Stimulated activated CD4-positive, alpha-beta T cell treated with anti-CD3 and anti-CD28 coated beads, Interleukin-15, amount 100 ng/mL, for 1 hour (primary cell): Measurements from ENCODE around the gene SCN1A.

Source experiments
- DNase-seq, 2 donors: peaks; one replicate each; pipeline ENCODE4 v3.0.0-alpha.2; 2020; ENCODE audit warnings: low read depth in 1 of 2, low spot score in 1 of 2

The SCN1A gene

DNA sequence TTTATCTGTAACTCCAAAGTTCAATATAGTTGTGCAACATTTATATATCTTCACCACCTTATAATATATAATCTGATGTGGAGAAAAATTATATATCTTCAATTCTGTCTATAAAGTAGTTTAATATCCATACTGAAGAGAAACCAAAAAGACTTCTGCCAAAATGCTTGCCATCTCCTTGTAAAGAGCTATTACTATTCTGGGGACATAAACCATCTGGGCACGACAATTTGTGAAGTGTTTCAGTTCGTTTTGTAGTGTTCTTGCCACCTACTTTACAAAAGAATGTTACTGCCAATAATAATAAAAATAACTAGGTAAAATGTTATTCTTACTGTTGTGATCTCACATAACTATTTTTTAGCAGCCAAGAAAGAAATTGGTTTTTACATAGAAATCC lies 45.1 kb downstream of the SCN1A start:
- DNase-seq: no peak

DNA sequence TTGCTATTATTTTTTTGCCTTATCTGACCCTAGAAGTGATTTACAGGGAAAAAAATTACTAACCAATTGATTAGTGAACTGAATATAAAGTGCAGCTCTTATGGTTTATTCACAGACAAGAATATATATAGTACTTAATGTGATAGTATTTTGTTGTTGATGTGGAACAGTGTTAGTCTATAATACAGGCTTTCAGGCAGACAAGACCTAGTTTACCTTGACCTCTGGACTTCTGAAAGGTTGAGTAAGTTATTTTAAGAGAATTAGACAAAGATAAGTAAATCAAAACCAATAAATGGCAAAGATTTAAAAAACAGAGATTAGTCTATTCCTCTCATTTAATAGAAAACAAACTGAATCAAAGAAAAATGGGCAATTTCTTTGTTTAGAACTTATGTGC lies 46.0 kb downstream of the SCN1A start:
- no peak for DNase-seq

DNA sequence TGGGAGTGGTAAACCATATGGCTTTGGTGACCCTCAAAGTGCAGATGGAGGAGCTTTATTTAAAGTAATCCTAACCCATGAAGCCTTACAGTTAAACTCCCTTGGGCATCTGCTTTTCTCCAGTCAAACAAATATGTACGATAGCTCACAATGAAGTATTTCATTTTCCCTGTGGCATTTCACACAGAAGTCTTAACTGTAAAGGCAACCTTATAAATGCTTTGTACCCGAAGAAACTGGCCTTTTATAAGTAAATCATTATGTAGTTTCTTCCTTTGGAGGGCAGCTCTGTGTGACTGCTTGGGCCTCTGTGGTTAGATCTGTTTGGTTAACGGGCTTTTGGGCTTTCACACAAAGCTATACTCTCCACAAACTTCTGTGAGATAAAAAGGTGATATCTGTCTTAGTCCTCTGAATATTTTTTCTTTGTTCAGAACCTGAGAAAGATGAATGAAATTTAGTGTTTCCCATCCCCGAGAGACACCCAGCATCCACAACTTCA lies 46.6 kb downstream of the SCN1A start:
- DNase-seq: no peak

DNA sequence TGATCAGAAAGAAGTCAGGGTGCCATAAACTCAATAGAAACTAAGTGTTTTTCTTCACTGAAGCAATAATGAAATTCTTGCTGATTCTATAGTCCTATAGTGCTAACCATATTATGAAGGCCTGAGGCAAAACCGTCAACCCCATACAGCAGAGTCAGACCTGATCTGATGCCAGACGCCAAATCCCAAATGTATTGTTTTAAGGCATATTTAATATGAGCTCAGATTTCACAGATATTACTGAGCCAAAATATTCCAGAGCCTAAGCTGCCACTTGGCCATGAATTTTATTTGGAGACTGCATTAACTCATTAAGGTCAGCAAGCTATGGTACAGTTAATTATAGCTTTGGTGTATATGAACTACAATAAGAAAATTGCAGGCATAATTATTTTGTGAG lies 53.4 kb downstream of the SCN1A start:
- no peak for DNase-seq

DNA sequence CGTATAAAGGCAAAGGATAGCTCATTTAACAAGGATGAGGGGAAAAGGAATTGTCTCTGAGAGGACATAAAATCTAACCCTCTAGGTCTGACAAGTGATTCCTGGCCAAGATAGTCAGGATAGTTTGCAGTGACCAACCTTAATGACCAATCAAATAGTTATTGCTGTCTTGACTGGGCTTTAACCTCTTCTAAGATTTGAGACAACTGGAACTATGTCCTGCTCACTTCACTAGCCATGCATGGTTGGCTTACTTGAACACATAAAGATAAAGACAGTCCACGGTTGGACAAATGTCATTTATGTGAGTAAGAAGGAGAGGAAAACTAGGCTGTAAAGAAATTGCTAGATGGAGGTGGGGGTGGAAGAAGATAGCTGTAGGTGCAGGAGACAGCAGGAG lies 53.8 kb downstream of the SCN1A start:
- DNase-seq: no peak

DNA sequence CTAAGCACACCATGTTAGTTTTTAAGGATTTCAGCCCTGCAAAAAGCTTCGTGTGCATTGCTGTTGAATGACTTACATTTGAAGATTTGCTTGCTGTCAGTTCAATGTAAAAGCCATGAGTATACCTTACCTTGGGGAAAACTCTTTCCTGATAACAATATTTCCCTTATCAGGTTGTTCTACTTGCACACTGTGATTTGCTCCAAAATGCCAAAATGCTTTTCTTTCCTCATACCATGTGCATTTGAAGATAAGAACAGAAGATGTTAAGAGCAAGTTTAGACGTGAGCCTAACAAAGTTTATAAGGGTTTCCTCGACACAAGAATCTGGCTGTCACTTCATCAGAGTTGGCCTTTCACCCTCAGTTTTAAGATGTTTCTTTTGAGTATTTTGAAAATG lies 57.6 kb downstream of the SCN1A start:
- no peak for DNase-seq

DNA sequence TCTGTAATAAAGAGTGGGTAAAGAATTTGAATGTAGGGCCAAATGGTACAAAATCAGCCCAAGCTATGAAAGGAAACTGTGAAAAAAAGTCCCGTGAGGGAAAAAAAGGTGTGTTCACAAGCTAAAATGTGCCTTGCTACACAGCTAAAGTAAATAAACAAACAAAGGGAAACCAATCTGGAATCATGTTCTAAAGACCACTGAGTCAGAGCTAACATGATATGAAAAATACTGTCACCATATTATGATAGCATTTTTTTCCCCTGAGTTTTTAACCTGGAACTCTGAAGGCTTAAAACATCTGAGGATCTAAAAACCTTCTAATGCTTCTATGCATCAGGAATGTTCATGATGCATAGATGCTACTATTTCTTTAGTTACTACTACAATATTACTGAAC lies 58.8 kb downstream of the SCN1A start:
- DNase-seq: no peak

DNA sequence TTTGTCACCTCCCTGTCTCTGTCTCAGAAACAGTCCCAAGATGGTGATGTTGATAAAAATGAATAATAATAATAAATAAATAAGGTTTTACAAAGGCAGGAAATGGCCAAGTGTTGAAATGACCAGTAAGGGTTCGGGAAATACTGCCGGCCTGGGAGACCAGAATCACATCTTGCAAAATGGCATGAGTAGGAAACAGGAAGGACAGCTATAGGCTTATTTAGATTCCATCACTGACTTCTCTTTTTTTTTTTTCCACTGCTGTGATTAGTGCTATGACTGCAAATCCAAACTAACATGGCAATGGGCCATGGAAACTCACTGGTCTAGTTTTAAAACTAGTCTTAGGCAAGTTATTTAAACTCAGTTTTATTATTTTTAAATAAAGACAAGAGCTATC lies 60.6 kb downstream of the SCN1A start:
- no peak for DNase-seq

DNA sequence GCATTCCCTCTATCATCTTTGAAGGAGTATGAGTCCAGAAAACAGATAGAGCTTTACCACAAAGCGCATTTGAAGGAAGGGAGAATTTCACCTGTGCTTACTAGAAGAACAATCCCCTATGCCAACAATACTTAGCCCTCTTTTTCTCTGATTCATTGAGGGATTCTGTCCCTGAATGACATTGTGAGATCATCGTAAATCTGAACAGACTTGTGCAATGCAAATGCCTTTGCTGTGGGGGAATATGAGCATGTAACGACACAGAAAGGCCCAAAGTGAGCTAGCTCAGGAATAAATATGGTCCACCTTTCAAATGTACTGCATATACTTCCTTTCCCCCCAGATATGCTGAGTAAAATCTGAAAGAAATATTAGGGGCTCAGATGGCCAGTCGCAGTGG lies 67.6 kb downstream of the SCN1A start:
- no peak for DNase-seq

DNA sequence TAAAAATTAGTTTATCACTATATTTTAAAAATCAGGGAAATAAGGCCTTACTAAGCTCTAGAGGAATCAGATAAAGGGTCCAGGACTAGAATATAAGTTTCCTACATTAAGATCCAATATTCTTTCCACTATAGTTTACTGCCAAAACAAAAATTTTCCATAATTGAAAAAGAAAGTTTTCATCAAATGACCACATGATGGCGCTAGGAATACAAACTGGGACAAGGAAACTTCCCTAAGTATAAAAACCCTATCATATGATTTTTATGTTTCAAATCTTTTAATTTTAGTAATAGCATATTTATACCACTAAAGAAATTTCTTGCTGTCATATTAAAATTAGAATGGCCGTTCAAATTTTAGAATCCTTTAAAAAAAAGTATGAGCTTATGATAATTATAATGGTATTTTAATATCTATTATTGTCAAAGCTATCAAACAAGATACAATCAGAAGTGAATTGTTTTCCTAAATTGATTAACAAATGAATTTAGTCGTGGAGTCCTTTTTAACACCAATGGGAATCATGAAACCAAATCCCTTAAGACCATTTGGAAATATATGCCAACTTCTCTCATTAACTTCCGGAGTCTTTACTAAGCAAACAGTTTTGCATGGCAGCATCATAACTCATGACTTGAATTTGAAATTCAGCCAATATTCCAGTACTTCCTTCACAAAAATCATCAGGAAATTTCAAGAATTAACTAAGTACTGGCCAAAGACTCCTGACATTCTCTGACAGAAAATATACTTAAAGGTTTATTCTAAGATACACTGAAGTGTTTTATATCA lies 70.3 kb downstream of the SCN1A start:
- no peak for DNase-seq

DNA sequence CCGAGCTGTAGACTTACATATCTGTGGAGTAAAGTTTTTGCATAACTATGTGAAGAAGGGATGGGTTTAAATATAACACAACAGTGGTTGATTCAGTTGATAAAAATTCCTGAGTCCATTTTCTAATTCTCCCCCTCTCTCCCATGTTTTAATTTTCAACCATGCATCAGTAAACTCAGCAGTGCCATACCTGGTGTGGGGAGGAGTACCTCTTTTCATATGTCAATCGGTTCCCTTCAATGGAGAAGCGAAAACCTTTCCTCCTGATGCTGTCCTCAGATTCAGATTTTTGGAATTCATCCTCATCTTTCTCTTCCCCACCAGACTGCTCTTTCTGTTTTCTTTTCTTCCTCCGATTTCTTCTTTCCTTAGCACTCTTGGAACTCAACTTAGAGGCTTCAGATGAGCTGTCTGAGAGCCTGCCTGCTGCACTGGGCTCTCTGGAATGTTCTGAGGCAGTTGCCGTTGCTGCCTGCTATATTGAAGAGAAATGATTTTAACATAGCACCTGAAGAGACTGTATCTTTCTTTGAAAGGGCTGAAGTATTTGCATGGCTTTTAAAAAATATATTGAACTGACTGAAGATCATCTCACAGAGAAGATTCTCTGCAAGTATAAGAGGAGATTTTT lies 82.9 kb downstream of the SCN1A start:
- DNase-seq: no peak

DNA sequence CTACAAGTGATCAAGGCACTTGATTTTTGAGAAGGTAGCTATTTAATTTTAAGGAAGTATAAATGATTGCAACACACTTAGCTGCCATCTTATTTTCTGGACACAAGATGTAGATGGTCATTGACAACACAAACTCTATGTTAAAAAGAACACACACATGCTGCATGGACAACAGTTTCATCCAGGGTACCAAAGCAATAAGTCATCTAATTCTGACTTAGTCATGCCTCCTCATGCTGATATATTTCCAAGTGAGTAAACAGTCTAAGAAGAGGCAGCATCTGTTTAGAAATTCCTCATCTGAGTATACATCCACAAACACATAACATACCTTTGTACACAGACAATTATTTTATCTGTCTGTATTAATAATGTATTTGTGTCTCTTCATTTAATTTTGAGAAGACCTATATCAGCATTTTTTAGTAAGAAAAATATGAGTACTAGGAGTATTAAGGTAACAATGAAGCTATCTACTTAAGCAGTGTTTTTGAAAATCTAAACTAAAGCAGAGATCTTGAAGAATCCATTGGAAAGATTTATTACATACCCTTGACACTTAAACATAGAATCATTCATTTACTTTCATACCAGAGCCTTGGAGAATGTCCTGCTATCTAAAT lies 84.9 kb downstream of the SCN1A start:
- DNase-seq: no peak

DNA sequence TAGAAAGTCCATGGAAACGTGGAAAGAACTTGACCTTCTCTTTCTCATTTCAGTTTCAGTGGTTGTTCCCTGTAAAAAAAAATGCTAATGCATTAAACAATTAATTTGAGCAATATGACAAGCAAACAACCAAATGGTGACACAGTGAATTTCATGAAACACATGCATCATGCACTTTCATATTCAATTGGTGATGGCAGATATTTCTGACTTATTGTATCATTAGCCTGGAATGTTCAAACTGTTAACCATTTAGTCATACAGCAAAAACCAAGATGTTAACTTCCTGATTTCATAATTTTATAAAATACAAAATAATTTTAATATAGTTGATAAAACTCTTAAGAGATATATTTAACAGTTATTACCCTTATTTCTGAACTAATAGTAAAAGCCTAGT lies 85.5 kb downstream of the SCN1A start:
- no peak for DNase-seq

DNA sequence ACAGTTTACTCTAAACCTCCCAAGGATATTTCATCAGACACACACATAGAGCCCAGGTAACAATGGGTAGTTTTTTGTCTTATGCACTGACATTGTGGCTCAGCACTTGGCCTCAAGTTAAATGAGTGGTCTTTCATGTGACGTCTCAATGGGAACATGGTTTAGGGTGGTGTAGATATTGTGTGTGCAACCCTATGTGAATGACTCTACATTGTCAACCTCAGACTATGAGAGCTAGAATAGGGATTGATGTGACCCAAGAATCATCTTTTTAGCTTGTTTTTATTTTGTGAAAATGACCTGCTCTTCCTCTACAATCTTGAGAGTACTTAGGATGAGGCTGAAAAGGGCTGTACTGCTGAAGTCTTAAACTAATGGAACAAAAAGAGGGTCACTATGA lies 86.2 kb downstream of the SCN1A start:
- DNase-seq: no peak

DNA sequence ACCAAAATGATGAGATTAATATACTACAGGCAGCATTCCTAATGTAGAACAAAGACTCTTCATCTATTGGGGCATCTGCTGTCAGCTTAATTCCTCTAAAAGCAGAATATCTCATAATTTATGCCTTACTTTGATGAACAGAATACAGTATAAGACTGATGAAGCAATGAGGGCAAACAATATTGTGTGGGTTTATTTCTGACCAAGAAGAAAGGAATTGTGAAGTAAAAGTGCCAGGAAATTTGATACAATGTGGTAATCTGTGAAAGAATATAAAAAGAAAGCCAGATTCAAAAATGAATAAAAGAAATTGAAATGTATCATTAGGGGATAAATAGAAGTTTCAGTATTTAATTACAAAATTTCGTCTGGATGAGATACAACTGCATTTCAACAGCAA lies 95.5 kb downstream of the SCN1A start:
- DNase-seq: no peak

DNA sequence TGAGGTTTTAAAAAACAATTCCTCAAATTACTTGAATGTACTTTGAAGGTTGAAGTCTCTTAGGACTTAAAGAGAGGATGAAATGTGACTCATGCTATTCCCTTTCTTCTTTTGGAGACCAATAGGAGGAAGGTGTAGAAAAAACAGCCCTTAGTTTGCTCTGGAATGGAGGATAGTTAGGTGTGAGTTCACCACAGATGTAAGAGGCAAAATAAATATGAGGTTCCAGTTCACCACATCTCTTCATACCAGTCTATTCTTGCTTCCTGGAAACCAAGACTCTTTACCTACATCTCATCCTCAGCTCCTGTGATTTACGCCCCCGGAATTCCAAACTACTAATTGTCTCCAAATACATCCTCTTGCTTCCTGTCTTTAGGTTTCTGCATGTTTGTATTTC lies 96.8 kb downstream of the SCN1A start:
- no peak for DNase-seq

DNA sequence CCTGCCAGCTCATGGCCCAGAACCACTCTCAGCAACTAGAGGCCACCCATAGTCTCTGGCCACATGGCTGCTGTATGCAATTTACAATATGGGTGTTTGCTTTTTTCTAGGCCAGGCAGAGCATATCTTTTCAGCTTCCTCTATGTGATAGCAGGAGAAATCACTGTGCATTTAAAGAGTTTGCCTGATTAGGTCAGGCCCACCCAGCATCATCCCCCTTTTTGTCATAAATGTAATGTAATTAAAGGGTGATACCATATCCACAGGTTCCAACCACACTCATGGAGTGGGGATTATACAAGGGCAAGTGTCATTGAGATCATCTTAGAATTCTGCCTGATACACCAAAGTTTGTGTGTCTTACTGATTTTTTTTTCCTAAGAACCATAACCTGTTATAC lies 102.5 kb downstream of the SCN1A start:
- DNase-seq: no peak

DNA sequence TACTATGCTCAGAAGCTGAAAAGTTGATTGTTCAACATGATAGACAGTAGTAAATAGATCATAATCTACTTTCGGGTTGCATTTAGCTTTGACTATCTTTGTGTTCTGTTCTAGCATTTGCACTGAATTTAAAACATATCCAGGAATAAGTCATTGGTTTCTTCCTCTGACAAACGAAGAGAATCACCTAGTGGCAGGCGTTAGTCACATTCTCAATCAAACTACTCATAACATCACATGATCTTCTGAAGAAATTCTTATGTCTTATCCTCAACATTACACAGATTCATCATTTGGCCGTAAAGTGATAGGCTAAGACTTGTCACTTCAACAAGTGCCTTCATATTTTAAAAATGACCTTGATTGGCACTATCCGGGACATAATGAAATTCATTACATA lies 110.6 kb downstream of the SCN1A start:
- no peak for DNase-seq

DNA sequence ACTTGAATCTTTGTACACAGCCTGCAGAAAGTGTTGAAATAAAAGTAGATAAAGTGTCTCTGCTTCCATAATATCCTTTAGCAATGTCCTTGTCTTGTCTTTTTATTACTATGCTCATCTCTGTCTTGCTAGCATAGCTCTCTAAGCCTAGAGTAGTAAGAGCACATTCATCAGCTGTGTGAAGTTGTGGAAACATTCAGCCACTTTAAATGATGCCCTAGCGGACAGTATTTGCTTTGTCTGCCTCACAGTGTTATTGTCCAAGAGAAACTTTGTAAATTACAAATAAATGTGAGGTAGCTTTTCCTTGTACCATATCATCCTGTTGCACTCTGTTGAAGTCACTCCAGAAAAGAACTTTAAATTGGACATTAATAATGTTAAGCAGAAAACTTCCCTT lies 113.9 kb downstream of the SCN1A start:
- no peak for DNase-seq

DNA sequence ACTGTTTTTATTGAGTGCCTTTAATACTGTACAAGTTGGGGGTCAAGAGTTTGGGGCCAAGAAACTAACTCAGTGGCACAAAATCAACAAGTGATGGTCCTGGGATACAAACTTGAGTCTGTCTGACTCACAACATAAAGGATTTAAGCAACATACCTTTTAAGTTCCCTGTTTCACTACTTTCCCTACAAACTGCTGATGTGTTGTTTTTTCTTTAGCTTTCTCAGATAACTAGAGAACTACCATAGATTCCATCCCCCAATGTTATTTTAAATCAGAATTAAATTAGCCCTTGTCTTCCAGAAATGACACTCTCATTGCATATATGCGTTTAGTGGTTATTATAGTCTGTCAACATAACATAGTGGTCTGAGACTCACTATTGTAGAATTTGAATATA lies 116.2 kb downstream of the SCN1A start:
- no peak for DNase-seq

DNA sequence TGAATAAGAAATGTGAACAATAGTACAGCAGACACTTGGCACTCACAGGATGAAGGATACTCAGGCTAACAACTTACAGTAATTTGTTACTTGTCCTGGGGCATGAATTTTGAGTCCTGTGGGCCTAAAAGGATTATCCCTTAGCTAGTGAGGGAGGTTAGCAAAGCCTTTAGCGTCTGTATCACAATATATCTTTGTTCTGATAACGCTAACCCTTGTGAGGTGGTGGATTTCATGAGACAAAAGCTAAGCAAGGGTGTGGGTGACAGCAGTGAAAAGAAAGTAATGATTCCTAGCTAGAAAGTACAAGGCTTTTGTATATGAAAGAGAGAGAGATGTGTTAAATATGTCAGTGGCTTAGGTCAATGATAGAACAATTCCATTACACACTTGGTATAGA lies 127.4 kb downstream of the SCN1A start:
- no peak for DNase-seq

DNA sequence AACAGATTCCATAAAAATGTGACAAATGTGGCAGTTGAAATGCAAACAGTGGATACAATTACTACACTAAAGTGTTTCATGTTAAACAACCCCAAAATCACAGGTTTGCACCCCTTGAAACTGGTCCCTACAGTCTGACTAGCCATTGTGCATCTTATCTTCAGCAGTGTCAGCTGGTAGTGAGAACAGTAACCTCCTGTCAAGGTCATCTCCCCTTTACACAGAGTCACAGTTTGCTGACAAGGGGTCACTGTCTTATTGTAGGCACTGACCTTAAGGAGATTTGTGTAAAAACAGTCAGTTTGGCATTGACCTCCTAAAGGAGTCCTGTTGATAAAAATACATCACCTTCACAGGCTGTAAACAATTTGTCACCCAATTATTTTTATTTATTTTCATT lies 137.0 kb downstream of the SCN1A start:
- no peak for DNase-seq

DNA sequence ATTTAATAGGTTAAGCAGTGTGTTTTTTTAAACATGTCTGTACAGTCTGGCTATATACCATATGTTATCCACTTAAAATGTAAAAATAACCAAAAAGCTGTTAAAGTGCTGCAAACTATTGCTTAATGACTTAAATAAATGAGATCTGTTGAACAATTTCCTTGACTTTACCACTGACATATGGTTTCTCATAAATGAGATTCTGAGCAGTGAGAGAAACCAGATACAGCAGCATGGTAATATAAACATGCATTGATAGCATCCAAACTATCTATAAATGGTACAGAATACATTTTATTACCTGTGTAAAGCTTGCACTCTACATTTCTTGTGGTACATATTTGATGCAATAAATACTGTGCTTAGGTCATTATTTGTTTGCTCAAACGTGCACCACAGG lies 138.0 kb downstream of the SCN1A start:
- DNase-seq: no peak
